Glomerular endothelial cell (primary cell): ENCODE data around the gene ABCC3. TPM values are rescaled to one million over a fixed set of nuclear protein-coding genes. Genes with fewer than 3 reads are reported as not detected.

Experiments used
- DNase-seq: peaks from one replicate; pipeline ENCODE4 v3.0.0-alpha.2; 2011; ENCODE audit warnings: low read depth, low spot score; ENCODE audit errors: extremely low read depth
- total RNA-seq: library from RNA; depleted of rRNA; stranded (reverse); fragments of >200 nt; gene quantifications from 2 replicates; pipeline ENCODE4 v1.2.3, GENCODE V29; 2015

The ABCC3 gene
- total RNA-seq, 1 donor from 2014 or later = 1.1 TPM

GRCh38 chr17:50607522-50608175, 27.0 kb upstream of the ABCC3 start:
- DNase-seq = no peak

- DNase-seq = no peak
These were observed 25.8 kb upstream of the ABCC3 start for GRCh38 chr17:50608700-50609379.

GRCh38 chr17:50609380-50610074, 25.2 kb upstream of the ABCC3 start:
- no peak for DNase-seq

- DNase-seq = no peak
These were observed 23.0 kb upstream of the ABCC3 start for GRCh38 chr17:50611634-50612033.

- DNase-seq = no peak
These were observed 22.4 kb upstream of the ABCC3 start for GRCh38 chr17:50612281-50612680.

GRCh38 chr17:50613007-50613992, 21.4 kb upstream of the ABCC3 start:
- no peak for DNase-seq

GRCh38 chr17:50614471-50615051, 20.1 kb upstream of the ABCC3 start:
- no peak for DNase-seq

- DNase-seq = no peak
These were observed 18.9 kb upstream of the ABCC3 start for GRCh38 chr17:50615828-50616227.

GRCh38 chr17:50618300-50618699, 16.4 kb upstream of the ABCC3 start:
- no peak for DNase-seq

- no peak for DNase-seq
These were observed 15.7 kb upstream of the ABCC3 start for GRCh38 chr17:50618941-50619340.

- no peak for DNase-seq
These were observed 15.2 kb upstream of the ABCC3 start for GRCh38 chr17:50619489-50619888.

GRCh38 chr17:50620237-50620636, 14.4 kb upstream of the ABCC3 start:
- DNase-seq = no peak

GRCh38 chr17:50620858-50621257, 13.8 kb upstream of the ABCC3 start:
- DNase-seq = no peak

GRCh38 chr17:50621574-50622031, 13.1 kb upstream of the ABCC3 start:
- no peak for DNase-seq

- DNase-seq = no peak
These were observed 10.3 kb upstream of the ABCC3 start for GRCh38 chr17:50624321-50624934.

GRCh38 chr17:50625032-50625871, 9.4 kb upstream of the ABCC3 start:
- no peak for DNase-seq

GRCh38 chr17:50626037-50626574, 8.6 kb upstream of the ABCC3 start:
- no peak for DNase-seq

GRCh38 chr17:50627036-50627781, 7.5 kb upstream of the ABCC3 start:
- no peak for DNase-seq
